SK-MEL-5 (cell line): Measurements from ENCODE around the gene B3GAT3. TPM values are rescaled to one million over a fixed set of nuclear protein-coding genes. Genes with fewer than 3 reads are reported as not detected.
"Not testable (repeated sequence)": the region's sequence is repeated elsewhere in the genome, so short reads cannot be mapped to it uniquely, and the experiment has no call there.

Experiments
- DNase-seq: peaks from one replicate; pipeline ENCODE4 v3.0.0-alpha.2; 2016; ENCODE audit warnings: low read depth, low spot score
- in situ Hi-C: cut with HindIII; loops from 2 replicates; pipeline ENCODE4 v1.10.0; 2016; ENCODE audit warnings: low sequenced_read_pairs, high pct_unique_total_duplicates, low pct_unique_long_range_greater_than_20kb
- total RNA-seq: library from RNA; depleted of rRNA; stranded (reverse); fragments of >200 nt; shearing (Covaris generic); gene quantifications from 2 replicates; pipeline ENCODE4 v1.2.3, GENCODE V29; 2014

B3GAT3 gene
- total RNA-seq, 1 experiment from 2014 or later: 66.7 TPM

DNA sequence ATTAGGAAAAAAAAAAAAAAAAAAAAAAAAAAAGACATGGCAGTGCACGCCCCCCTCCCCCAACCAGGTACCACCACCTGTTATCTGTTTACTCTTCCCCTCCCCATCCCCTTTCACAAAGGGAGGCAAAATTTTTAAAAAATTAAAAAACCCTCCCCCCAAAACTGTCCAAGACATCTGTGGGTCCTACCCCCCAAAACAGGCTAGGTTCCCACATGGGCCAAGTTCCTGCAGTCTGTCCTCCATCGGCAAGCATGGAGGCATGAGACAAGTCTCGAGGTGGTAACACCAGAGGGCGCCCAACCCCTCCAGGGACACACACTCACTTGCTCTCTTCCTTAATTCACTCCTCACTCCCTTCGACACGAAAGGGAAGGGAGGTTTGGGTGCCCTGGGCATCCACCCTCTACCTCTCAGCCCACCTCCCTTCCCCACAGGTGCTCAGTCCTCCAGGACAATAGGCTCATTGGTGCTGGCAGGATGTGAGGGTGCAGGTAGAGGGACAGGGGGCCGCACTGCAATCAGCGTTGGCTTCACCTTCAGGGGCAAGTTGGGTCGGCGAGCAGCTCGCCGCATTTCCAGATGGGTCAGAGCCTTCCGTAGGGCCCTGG lies 28.2 kb downstream of the B3GAT3 start:
- in situ Hi-C loops: no loop called here
- peak; percentile 81 for DNase-seq

DNA sequence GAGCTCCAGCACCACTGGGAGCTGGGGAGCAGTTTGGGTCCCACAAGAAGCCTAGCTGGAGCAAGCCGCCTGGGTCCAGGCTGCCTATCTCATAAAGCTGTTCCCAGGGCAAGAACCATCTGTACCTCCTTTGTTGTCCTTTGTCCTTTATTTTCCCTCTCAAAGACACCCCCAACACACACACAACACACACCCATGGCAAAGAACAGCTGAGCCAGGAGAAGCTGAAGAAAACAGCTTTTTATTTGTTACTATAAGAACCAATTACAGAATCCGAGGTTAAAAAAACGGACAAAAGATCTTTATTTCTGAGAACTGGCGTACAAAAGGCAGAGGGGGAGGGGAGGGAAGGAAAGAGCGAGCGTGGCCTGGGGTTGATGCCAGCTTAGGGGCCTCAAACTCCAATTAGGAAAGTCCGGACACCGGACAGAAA lies 28.8 kb downstream of the B3GAT3 start:
- DNase-seq: no peak
- in situ Hi-C loops: no loop called here

DNA sequence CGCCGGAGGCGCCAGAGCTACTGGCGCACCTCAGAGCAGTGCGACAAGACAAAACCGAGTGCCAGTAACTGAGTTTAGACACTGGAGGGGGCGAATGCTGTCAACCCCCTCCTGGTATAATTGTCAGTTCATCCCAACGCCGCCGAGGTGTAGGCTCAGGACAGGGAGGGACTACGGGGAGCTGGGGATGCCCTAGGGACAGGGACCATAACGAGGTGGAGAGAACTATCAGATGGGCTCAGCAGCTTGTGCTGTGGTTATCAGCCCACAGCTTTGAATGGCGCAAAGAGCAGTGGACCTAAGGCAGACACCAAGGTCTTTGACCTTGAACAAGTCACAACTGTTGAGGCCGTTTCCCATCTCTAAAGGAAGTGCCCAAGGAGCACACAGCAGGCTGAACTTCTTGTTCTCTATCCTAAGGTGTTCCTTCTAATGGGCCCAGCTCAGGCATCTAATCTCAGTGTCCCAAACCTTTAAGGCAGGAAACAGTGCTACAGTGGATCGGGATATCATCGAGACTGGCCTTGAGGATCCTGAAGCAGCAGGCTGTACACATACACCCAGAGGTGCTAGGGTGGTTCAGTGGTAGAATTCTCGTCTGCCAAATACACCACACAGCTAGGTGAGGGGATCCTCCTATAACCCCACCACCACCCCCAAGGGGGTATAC lies 29.5 kb downstream of the B3GAT3 start:
- in situ Hi-C loops: no loop called here

GRCh38 chr11:62591448-62592145 lies 30.2 kb downstream of the B3GAT3 start, which contains the start of gene TUT1:
TSS of gene TUT1 (minus strand) at chr11:62591523. CDS start at chr11:62591485, 38 bp downstream.
- in situ Hi-C loops: no loop called here
- DNase-seq: peak; percentile 97

More for the DNA sequence above, 29.5 kb downstream of the B3GAT3 start:
- no peak for DNase-seq

GRCh38 chr11:62588966-62589637 lies 32.7 kb downstream of the B3GAT3 start:
- DNase-seq: no peak
- in situ Hi-C loops: no loop called here

DNA sequence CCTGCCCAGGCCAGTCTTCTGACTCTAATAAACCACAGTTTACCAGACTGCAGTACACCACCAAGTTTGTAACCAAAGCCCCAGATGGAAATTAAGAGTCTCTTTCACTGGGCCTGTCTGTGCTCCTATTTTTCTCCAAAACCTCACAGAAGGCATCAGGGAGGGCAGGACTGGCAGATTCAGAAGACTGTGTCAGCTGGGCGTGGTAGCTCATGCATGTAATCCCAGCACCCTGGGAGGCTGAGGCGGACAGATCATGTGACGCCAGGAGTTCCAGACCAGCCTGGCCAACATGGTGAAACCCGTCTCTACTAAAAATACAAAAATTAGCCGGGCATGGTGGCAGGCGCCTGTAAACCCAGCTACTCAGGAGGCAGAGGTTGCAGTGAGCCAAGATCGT lies 36.4 kb downstream of the B3GAT3 start:
- in situ Hi-C loops, DNase-seq: not testable (repeated sequence)

GRCh38 chr11:62581735-62582134 lies 40.1 kb downstream of the B3GAT3 start:
- DNase-seq, in situ Hi-C loops: not testable (repeated sequence)

DNA sequence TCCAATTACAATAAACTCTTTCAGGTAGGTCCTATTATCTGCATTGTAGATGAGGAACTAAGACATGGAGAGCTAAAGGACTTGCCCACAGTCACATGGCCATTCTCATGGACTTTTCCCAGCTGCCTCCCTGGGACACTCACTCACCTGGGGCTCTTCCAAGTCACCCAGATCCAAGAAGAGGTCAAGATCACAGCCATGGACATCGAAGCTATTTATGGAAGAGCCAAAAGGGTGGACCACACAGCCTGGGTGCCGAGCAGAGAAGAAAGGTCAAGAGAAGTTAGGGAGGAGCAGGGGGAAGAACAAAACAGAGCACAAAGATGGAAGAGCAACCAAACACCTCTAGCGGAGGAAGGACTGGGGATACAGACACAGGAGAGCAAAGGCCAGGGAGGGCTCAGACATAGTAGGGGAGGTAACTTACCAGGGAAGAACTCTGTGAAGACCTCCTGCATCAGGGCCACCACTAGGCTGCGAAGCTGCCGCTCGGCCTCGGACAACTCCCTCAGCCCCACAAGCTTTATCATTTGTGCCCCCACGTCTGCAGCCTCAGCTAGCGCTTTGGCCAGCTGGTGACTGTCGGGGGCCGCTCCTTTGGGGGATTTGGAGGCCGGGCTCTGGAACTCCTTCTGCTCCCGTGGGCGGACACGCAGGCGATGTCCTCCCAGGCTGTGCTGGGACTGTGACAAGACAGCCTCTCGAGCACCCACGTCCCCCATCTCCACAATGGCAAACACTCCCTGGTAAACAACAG lies 40.6 kb downstream of the B3GAT3 start:
- in situ Hi-C loops: no loop called here
- DNase-seq: no peak

- DNase-seq: no peak
- in situ Hi-C loops: no loop called here
Observed at GRCh38 chr11:62579252-62579651, 42.5 kb downstream of the B3GAT3 start.

- DNase-seq: no peak
- in situ Hi-C loops: no loop called here
Observed at GRCh38 chr11:62578541-62578940, 43.2 kb downstream of the B3GAT3 start.

DNA sequence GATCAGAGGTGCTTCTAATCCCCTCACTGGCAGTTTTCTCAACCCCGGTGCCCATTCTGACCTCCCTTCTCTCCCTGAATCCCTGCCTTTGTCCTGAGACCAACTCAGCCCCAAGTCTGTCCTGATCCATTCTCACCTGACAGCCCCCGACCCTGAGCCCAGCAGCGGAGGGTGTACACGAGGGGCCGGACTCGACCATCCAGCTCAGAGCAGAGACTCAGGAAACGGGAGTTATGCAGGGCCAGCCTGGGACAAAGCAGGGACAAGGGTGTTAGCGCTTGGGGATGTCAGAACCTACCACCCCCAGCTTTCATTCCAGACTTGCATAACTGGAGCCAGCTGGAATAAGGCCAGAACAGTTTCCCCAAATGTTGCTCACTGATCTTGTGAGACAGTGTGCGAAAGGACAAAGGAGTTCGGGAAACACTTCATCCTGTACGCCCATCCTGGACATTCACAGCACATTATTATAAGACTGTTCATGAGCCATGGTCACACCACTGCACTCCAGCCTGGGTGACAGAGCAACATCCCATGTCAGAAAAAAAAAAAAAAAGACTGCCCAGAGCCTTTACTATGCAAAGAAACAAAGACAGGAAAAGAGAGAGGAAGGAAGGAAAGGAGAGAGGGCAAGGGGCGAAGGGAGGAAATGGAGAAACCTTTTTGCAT lies 44.6 kb downstream of the B3GAT3 start:
- in situ Hi-C loops: no loop called here
- DNase-seq: no peak

- no peak for DNase-seq
- in situ Hi-C loops: no loop called here
Observed at GRCh38 chr11:62575837-62576236, 45.9 kb downstream of the B3GAT3 start.

- in situ Hi-C loops: no loop called here
- no peak for DNase-seq
Observed at GRCh38 chr11:62575156-62575555, 46.6 kb downstream of the B3GAT3 start.

DNA sequence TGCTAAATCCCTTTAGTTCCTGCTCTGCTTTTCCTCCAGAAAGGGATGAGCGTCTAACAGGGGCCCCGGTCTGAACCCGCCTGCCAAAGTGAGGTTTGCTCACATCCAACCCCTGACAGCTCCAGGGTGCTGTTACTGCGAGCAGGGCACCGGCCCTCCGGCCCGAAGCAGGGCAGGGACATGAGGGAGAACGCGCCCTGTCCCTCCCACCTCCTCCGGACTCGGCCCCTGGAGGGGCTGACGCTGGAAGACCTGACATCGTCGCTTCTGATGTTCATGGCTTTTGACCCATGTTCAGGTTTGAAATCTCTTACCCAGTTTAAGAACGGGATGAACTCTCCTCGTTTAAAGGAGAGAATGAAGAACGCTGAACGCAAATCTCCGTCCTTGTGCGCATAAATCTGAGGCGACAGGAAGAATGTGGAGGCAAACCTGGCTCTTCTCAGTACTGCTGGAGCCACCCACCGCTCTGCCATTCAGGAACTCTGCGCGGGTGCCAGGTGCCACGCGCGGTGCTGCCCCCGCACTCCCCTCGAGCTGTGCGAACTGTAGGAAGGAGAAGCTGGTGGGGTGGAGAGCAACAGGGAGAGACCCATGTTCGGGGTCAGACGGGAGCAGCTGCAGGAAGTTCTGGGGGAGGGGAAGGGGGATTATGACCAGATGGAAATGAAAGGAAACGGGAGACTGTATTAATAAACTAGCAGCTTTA lies 47.3 kb downstream of the B3GAT3 start:
- no peak for DNase-seq
- in situ Hi-C loops: no loop called here

DNA sequence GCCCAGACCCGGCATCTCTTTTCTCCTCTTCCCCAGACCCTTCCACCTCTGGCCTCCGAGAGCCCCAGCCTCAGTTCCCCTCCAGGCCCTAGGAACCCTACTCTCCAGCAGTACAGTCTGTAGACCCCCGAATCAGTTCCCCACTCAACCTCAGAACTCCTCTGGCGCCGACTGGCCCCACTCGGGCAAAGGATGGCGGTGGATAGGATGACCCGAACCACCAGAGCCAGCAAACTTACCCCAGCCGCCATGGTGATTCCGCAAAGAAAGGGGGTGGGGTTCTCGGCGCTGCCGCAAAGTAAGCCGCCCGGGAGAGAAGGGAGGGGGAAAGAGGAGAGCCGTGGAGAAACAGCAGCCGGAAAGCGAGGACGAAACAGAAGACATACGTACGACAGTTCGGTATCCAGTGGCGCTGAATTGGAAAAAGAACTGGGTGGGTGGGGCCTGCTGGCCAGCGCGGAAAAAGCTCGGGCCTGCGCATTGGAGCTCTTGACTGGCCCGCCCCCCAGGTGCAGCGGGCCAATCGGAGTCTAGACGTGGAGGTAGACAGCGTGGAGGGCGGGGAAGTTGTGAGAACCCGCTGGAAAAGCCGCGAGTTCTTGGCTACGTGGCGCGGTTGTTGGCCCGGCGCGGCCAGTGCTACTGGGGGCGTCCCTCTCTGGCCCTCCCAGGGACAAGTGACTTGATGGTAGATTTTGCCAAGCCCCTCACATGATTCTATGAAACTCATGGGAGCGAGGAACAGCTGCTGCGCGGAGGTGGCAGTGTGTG lies 48.0 kb downstream of the B3GAT3 start, which contains the start of gene EEF1G:
EEF1G (minus strand) TSS at position 300 of the 771 bp plus-strand sequence; CDS start at position 251, 49 bp downstream.
- peak; percentile 99 for DNase-seq
- in situ Hi-C loops: no loop called here
